ENCODE data around the gene ATP8B3.

ATP8B3 gene

GRCh38 chr19:1811942-1812425, at the start of gene ATP8B3:
ATP8B3 (minus strand) TSS chr19:1812276; CDS start chr19:1811736, 540 bp downstream.
- DNase-seq = no peak

- no peak for DNase-seq
Observed at GRCh38 chr19:1861599-1862031, 49.5 kb upstream of the ATP8B3 start.

GRCh38 chr19:1860821-1861598, 48.9 kb upstream of the ATP8B3 start:
- DNase-seq = no peak

GRCh38 chr19:1860042-1860775, 48.1 kb upstream of the ATP8B3 start:
- no peak for DNase-seq

GRCh38 chr19:1859331-1859781, 47.3 kb upstream of the ATP8B3 start:
- DNase-seq = no peak

- DNase-seq = no peak
Observed at GRCh38 chr19:1858412-1859081, 46.5 kb upstream of the ATP8B3 start.

GRCh38 chr19:1857648-1858326, 45.7 kb upstream of the ATP8B3 start:
- DNase-seq = no peak

- no peak for DNase-seq
Observed at GRCh38 chr19:1856698-1857603, 44.9 kb upstream of the ATP8B3 start.

GRCh38 chr19:1856345-1856697, 44.2 kb upstream of the ATP8B3 start:
- DNase-seq = no peak

- DNase-seq = no peak
Observed at GRCh38 chr19:1855828-1856255, 43.8 kb upstream of the ATP8B3 start.

- DNase-seq = no peak
Observed at GRCh38 chr19:1855040-1855827, 43.2 kb upstream of the ATP8B3 start.

GRCh38 chr19:1854542-1855039, 42.5 kb upstream of the ATP8B3 start:
- no peak for DNase-seq

GRCh38 chr19:1854039-1854541, 42.0 kb upstream of the ATP8B3 start:
- DNase-seq = no peak

- peak; percentile 68 for DNase-seq
Observed at GRCh38 chr19:1853295-1854038, 41.4 kb upstream of the ATP8B3 start.

- DNase-seq = no peak
Observed at GRCh38 chr19:1852581-1853128, 40.6 kb upstream of the ATP8B3 start.

- DNase-seq = no peak
Observed at GRCh38 chr19:1851654-1852580, 39.8 kb upstream of the ATP8B3 start.

GRCh38 chr19:1850809-1851653, 39.0 kb upstream of the ATP8B3 start:
- no peak for DNase-seq

Data from NCI-H510A treated with DMSO at 0.1 percent for 48 hours (cell line).